H54 (cell line): ENCODE data around the gene SAP30L.

Experiments used
- DNase-seq: peaks from one replicate; pipeline ENCODE4 v3.0.0; 2011; ENCODE audit warnings: low spot score, mixed read lengths; ENCODE audit not compliant: insufficient read length
- FAIRE-seq: peaks from 3 replicates; lab custom pipeline; 2011; peaks lifted over from hg19 to GRCh38; lab: Jason Lieb, UNC
- POLR2A ChIP-seq: IDR thresholded peaks from 2 replicates; pipeline ENCODE4 v1.6.1; 2011; ENCODE audit warnings: low read depth, mild to moderate bottlenecking, low read length

SAP30L gene

DNA sequence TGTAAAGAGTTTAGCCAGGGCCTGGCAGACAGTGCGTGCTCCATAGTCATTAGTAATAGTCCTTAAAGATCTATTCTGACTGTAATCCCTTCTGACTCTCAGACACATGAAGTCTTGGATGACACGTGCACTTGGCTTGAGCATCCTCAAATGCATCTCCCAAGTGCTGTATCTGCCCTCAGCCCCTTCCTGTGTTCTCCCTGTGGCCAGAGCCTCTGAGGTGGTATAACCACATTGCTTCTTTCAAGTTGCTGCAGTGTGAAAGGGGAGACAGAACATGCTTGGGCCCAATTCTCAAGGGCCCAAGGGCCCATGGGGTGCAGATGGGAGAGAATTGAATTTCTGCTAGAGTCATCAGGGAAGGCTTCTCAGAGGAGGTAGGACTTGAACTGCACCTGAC lies 62.3 kb downstream of the SAP30L start:
- TF ChIP-seq POLR2A: no peak
- DNase-seq (no peak), FAIRE-seq (no peak)

GRCh38 chr5:154509784-154510555 lies 64.2 kb downstream of the SAP30L start:
- FAIRE-seq (no peak), DNase-seq (no peak)
- TF ChIP-seq POLR2A: no peak
